Fibroblast of lung (primary cell): ENCODE measurements around the gene IRF4. TPM values are rescaled to one million over a fixed set of nuclear protein-coding genes. Genes with fewer than 3 reads are reported as not detected.

Source experiments
- DNase-seq, 2 donors: peaks; one replicate each; pipeline versions ENCODE4 v3.0.0 to v3.0.0-alpha.2; 2010; ENCODE audit warnings: low read depth in 2 of 2
- H2AFZ ChIP-seq: 2 replicates; pipeline ENCODE4 v1.5.1; 2012; ENCODE audit warnings: low read length, control low read depth, inconsistent platforms
- H3K27ac ChIP-seq: 2 replicates; pipeline ENCODE4 v1.5.1; 2011; ENCODE audit warnings: low read length, control low read depth; ENCODE audit not compliant: insufficient read depth
- H3K27me3 ChIP-seq: 2 replicates; pipeline ENCODE4 v1.5.1; 2011; ENCODE audit warnings: mild to moderate bottlenecking, low read length; ENCODE audit not compliant: control insufficient read depth, insufficient read depth
- H3K36me3 ChIP-seq: 2 replicates; pipeline ENCODE4 v1.5.1; 2011; ENCODE audit warnings: low read length; ENCODE audit not compliant: control insufficient read depth, insufficient read depth
- H3K4me1 ChIP-seq: 2 replicates; pipeline ENCODE4 v1.5.1; 2011; ENCODE audit warnings: low read length; ENCODE audit not compliant: control insufficient read depth, insufficient read depth; ENCODE audit errors: extremely low read depth
- H3K4me2 ChIP-seq: 2 replicates; pipeline ENCODE4 v1.5.1; 2011; ENCODE audit warnings: low read length, control low read depth; ENCODE audit not compliant: insufficient read depth; ENCODE audit errors: extremely low read depth
- H3K4me3 ChIP-seq, 4 experiments: fragments of 200-600 bp in 1 of 4; sonication (generic) in 1 of 4; replicated peaks in 1 of 4; 2 replicates each; pipeline ENCODE4 v1.5.1; 2011 to 2016; ENCODE audit warnings: low read length in 4 of 4, low read depth in 3 of 4, mild to moderate bottlenecking in 3 of 4, control low read depth in 2 of 4, inconsistent platforms in 1 of 4, mixed read lengths in 1 of 4; ENCODE audit not compliant: insufficient read depth in 1 of 4; ENCODE audit errors: control extremely low read depth in 1 of 4
- H3K79me2 ChIP-seq: 2 replicates; pipeline ENCODE4 v1.5.1; 2012; ENCODE audit warnings: mild to moderate bottlenecking, low read length, inconsistent platforms; ENCODE audit not compliant: control insufficient read depth, insufficient read depth
- H3K9ac ChIP-seq: 2 replicates; pipeline ENCODE4 v1.5.1; 2011; ENCODE audit warnings: mild to moderate bottlenecking, low read length, control low read depth; ENCODE audit not compliant: insufficient read depth
- H3K9me3 ChIP-seq: 2 replicates; pipeline ENCODE4 v1.5.1; 2012; ENCODE audit warnings: low read depth, low read length; ENCODE audit not compliant: control insufficient read depth, insufficient read depth
- H4K20me1 ChIP-seq: 2 replicates; pipeline ENCODE4 v1.5.1; 2011; ENCODE audit warnings: low read length; ENCODE audit not compliant: control insufficient read depth, insufficient read depth; ENCODE audit errors: extremely low read depth
- EZH2 ChIP-seq: IDR thresholded peaks from 2 replicates; pipeline ENCODE4 v1.5.1; 2012; ENCODE audit warnings: low read length, control low read depth, mild to moderate bottlenecking; ENCODE audit errors: missing control alignments
- polyA plus RNA-seq, 2 donors: library from polyadenylated mRNA; depleted of rRNA in 1 of 2; stranded (reverse) in 1 of 2; unstranded in 1 of 2; fragments of >200 nt; gene quantifications; 2 replicates each; pipeline ENCODE4 v1.2.1, GENCODE V29; 2011 to 2012; ENCODE audit warnings: missing spikeins in 1 of 2
- total RNA-seq: library from RNA; depleted of rRNA; stranded (reverse); fragments of >200 nt; gene quantifications from 2 replicates; pipeline ENCODE4 v1.2.1, GENCODE V29; 2014
- TF ChIP-seq, protein P1 (sequence below), 2 donors: IDR thresholded peaks in 1 of 2; conservative IDR thresholded peaks in 1 of 2; 1 replicate in 1 of 2; 2 replicates in 1 of 2; pipeline ENCODE4 v1.5.1; 2011 to 2012; ENCODE audit warnings: low read length in 2 of 2, control low read depth in 1 of 2, inconsistent platforms in 1 of 2, low read depth in 1 of 2, mild to moderate bottlenecking in 1 of 2

IRF4 gene
- total and polyA plus RNA-seq, 2 donors (not counting 1 experiment from before 2014, with no cell fraction given), result under 0.01 to 0.01 TPM

DNA sequence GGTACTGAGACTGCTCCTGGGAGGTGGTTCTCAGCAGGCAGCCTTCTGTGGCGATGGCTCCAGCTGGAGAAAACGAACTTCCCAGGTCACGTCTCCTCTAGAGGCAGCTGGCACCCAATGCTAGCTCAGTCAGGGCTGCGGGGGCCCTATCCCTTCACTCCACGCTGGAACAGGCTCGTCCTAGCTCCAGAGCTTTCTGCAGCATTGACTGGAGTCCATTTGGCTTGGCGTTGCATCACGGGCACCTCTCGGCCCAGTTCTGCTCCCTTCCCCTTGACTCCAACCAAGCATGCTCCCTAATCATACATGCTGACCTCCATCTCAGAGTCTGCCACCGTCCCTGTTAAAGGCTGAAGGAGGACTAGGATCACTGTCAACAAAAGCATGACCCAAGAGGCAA lies 5.9 kb upstream of the IRF4 start:
- Histone ChIP-seq H3K4me2 (no peak overlapping the region), H3K36me3 (no peaks in the 10 kb centered on the region), H3K27ac (no peak overlapping the region), H2AFZ (no peak overlapping the region), H4K20me1 (no peaks in the 10 kb centered on the region), H3K4me1 (no peaks in the 10 kb centered on the region), H3K79me2 (no peaks in the 10 kb centered on the region), H3K27me3 (peaks cover 12% of the 10 kb centered on the region), H3K9ac (no peak overlapping the region), H3K4me3 (no peak overlapping the region), H3K9me3 (no peaks in the 10 kb centered on the region)
- TF ChIP-seq, protein P1, sequence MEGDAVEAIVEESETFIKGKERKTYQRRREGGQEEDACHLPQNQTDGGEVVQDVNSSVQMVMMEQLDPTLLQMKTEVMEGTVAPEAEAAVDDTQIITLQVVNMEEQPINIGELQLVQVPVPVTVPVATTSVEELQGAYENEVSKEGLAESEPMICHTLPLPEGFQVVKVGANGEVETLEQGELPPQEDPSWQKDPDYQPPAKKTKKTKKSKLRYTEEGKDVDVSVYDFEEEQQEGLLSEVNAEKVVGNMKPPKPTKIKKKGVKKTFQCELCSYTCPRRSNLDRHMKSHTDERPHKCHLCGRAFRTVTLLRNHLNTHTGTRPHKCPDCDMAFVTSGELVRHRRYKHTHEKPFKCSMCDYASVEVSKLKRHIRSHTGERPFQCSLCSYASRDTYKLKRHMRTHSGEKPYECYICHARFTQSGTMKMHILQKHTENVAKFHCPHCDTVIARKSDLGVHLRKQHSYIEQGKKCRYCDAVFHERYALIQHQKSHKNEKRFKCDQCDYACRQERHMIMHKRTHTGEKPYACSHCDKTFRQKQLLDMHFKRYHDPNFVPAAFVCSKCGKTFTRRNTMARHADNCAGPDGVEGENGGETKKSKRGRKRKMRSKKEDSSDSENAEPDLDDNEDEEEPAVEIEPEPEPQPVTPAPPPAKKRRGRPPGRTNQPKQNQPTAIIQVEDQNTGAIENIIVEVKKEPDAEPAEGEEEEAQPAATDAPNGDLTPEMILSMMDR (conservative IDR thresholded peaks at IDR 0.05 in 1 of 2, IDR thresholded peaks at IDR 0.05 in 1 of 2; ENCODE audit: low read depth in 1 of 2, low read length in 2 of 2), result no peak
- no peak for TF ChIP-seq EZH2
- DNase-seq, result no peak

DNA sequence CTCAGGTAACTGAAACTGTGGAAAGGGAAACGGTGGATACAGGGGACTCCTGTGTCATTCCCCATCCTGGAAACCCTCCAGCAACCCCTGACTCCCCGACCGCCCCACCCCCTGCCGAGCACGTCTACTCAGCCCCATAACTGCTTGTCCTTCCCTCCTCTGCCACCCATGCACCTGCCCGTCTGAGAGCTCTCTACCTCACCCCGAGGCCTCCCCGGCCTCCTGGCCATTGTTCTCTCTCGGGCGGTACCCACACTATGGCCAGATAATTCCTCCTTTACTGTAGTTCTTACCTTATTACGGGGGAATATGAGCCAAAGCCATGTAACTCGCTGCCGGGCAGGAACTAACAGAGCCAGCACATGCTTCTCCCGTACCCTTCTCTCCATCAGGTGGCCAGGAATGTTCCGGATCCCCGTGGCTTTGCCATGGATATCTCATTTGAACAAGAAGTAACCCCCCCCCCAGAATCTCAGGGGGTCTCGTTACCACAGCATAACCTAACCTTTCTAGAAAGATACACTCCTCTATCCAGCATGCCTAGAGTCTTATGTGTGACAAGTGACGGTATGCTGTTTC lies 4.8 kb upstream of the IRF4 start:
- no peaks in the 10 kb centered on the region for H3K36me3 ChIP-seq
- DNase-seq, result no peak
- H2AFZ ChIP-seq, result no peak overlapping the region
- no peak for TF ChIP-seq EZH2
- TF ChIP-seq, protein P1 (conservative IDR thresholded peaks at IDR 0.05 in 1 of 2, IDR thresholded peaks at IDR 0.05 in 1 of 2; ENCODE audit: low read depth in 1 of 2, low read length in 2 of 2), result no peak
- no peaks in the 10 kb centered on the region for H3K4me1 ChIP-seq
- H3K4me3 ChIP-seq, result no peak overlapping the region
- no peak overlapping the region for H3K9ac ChIP-seq
- no peaks in the 10 kb centered on the region for H3K9me3 ChIP-seq
- no peaks in the 10 kb centered on the region for H4K20me1 ChIP-seq
- H3K27ac ChIP-seq, result no peak overlapping the region
- H3K4me2 ChIP-seq, result no peak overlapping the region
- peaks cover 15% of the 10 kb centered on the region for H3K27me3 ChIP-seq
- H3K79me2 ChIP-seq, result no peaks in the 10 kb centered on the region

DNA sequence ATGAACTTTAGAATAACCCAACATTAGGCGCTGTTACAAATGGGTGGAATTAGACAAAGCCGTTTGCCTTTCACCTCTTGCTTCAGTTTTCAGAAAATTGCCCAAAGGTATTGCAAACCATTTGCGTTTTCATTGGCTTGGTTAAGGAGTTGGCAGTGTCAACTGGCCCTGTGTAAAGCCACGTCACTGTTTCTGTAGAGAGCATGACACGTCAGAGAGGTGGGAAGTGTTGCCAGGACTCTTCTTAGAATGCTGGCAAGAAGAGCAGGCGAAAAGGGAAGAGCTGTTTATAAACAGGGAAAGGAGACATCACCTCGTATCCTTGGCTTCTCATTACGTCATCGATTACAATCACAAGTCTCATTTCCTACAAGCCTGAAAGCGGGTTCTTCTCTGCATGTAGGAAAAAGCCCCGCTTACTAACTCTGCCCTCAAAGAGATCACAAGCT lies 4.2 kb upstream of the IRF4 start:
- Histone ChIP-seq H4K20me1 (no peaks in the 10 kb centered on the region), H3K27ac (no peak overlapping the region), H3K79me2 (no peaks in the 10 kb centered on the region), H3K36me3 (no peaks in the 10 kb centered on the region), H3K27me3 (peaks cover 20% of the 10 kb centered on the region), H3K4me3 (no peak overlapping the region), H3K9me3 (no peaks in the 10 kb centered on the region), H3K9ac (no peak overlapping the region), H3K4me1 (no peaks in the 10 kb centered on the region), H3K4me2 (no peak overlapping the region), H2AFZ (no peak overlapping the region)
- TF ChIP-seq, protein P1 (conservative IDR thresholded peaks at IDR 0.05 in 1 of 2, IDR thresholded peaks at IDR 0.05 in 1 of 2; ENCODE audit: low read depth in 1 of 2, low read length in 2 of 2), result no peak
- no peak for TF ChIP-seq EZH2
- peak; percentile 17 to 68 for DNase-seq
